ENCODE data around the gene ADGRL3.
"Not testable (repeated sequence)": the region's sequence is repeated elsewhere in the genome, so short reads cannot be mapped to it uniquely, and the experiment has no call there.

DNA sequence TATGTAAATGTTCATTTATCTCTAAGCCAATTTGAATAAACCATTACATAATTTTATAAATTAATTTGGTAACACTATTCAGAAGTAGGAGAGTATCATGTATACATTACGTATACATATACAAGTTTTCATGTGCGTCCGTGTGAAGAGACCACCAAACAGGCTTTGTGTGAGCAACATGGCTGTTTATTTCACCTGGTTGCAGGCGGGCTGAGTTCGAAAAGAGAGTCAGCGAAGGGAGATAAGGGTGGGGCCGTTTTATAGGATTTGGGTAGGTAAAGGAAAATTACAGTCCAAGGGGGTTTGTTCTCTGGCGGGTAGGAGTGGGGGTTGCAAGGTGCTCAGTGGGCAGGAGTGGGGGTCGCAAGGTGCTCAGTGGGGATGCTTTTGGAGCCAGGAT, 564.0 kb downstream of the ADGRL3 start:
- TF ChIP-seq, protein P1, sequence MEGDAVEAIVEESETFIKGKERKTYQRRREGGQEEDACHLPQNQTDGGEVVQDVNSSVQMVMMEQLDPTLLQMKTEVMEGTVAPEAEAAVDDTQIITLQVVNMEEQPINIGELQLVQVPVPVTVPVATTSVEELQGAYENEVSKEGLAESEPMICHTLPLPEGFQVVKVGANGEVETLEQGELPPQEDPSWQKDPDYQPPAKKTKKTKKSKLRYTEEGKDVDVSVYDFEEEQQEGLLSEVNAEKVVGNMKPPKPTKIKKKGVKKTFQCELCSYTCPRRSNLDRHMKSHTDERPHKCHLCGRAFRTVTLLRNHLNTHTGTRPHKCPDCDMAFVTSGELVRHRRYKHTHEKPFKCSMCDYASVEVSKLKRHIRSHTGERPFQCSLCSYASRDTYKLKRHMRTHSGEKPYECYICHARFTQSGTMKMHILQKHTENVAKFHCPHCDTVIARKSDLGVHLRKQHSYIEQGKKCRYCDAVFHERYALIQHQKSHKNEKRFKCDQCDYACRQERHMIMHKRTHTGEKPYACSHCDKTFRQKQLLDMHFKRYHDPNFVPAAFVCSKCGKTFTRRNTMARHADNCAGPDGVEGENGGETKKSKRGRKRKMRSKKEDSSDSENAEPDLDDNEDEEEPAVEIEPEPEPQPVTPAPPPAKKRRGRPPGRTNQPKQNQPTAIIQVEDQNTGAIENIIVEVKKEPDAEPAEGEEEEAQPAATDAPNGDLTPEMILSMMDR (IDR thresholded peaks at IDR 0.05): not testable (repeated sequence)
- TF ChIP-seq EP300, POLR2A, POLR2AphosphoS5 (IDR thresholded peaks at IDR 0.05): not testable (repeated sequence)
